H9 (cell line): ENCODE measurements around the gene FMO3. TPM values are rescaled to one million over a fixed set of nuclear protein-coding genes. Genes with fewer than 3 reads are reported as not detected.

Experiments
- DNase-seq: peaks from one replicate; pipeline ENCODE4 v3.0.0-alpha.2; 2017
- H2AFZ ChIP-seq: one replicate; pipeline ENCODE4 v1.6.1; 2013; ENCODE audit warnings: mild to moderate bottlenecking, low read length, control low read depth, moderate library complexity
- H2AK5ac ChIP-seq: 2 replicates; pipeline ENCODE4 v1.6.1; 2013; ENCODE audit warnings: low read length, control low read depth, mixed read lengths; ENCODE audit not compliant: insufficient read length
- H2BK120ac ChIP-seq: one replicate; pipeline ENCODE4 v1.6.1; 2013; ENCODE audit warnings: low read depth, mild to moderate bottlenecking, low read length, control low read depth, inconsistent platforms; ENCODE audit not compliant: poor library complexity, severe bottlenecking
- H2BK12ac ChIP-seq: 2 replicates; pipeline ENCODE4 v1.6.1; 2013; ENCODE audit warnings: low read length, control low read depth, mixed read lengths, low read depth; ENCODE audit not compliant: insufficient read length
- H2BK15ac ChIP-seq: 2 replicates; pipeline ENCODE4 v1.6.1; 2013; ENCODE audit warnings: low read depth, low read length, control low read depth
- H2BK20ac ChIP-seq: one replicate; pipeline ENCODE4 v1.6.1; 2013; ENCODE audit warnings: low read depth, mild to moderate bottlenecking, low read length, control low read depth, inconsistent platforms; ENCODE audit not compliant: poor library complexity, severe bottlenecking
- H2BK5ac ChIP-seq: 2 replicates; pipeline ENCODE4 v1.6.1; 2013; ENCODE audit warnings: low read length, control low read depth, mixed read lengths; ENCODE audit not compliant: insufficient read length
- H3K14ac ChIP-seq: 2 replicates; pipeline ENCODE4 v1.6.1; 2013; ENCODE audit warnings: low read length, control low read depth; ENCODE audit not compliant: insufficient read depth
- H3K18ac ChIP-seq: 2 replicates; pipeline ENCODE4 v1.6.1; 2013; ENCODE audit warnings: low read depth, mild to moderate bottlenecking, mixed read lengths, low read length, control low read depth; ENCODE audit not compliant: insufficient read length
- H3K23ac ChIP-seq: 2 replicates; pipeline ENCODE4 v1.6.1; 2013; ENCODE audit warnings: low read length, control low read depth, mixed read lengths, low read depth; ENCODE audit not compliant: insufficient read length
- H3K23me2 ChIP-seq: 2 replicates; pipeline ENCODE4 v1.6.1; 2013; ENCODE audit warnings: low read depth, mild to moderate bottlenecking, mixed read lengths, low read length, control low read depth; ENCODE audit not compliant: insufficient read length, poor library complexity, severe bottlenecking
- H3K27ac ChIP-seq: 2 replicates; pipeline ENCODE4 v1.5.1; 2013; ENCODE audit warnings: low read length, control low read depth, mixed read lengths, low read depth; ENCODE audit not compliant: insufficient read length
- H3K27me3 ChIP-seq: 2 replicates; pipeline ENCODE4 v1.6.1; 2013; ENCODE audit warnings: low read length, control low read depth, inconsistent platforms; ENCODE audit not compliant: insufficient read depth
- H3K4ac ChIP-seq: 2 replicates; pipeline ENCODE4 v1.6.1; 2013; ENCODE audit warnings: low read depth, mild to moderate bottlenecking, control low read depth, inconsistent platforms, low read length, moderate library complexity
- H3K4me1 ChIP-seq: 2 replicates; pipeline ENCODE4 v1.6.1; 2013; ENCODE audit warnings: low read length, control low read depth, inconsistent platforms; ENCODE audit not compliant: insufficient read depth
- H3K4me2 ChIP-seq: 2 replicates; pipeline ENCODE4 v1.6.1; 2013; ENCODE audit warnings: low read length, control low read depth, mixed read lengths; ENCODE audit not compliant: insufficient read length, insufficient read depth
- H3K56ac ChIP-seq: 2 replicates; pipeline ENCODE4 v1.6.1; 2013; ENCODE audit warnings: low read depth, mild to moderate bottlenecking, mixed read lengths, low read length, control low read depth; ENCODE audit not compliant: insufficient read length
- H3K79me1 ChIP-seq: 2 replicates; pipeline ENCODE4 v1.6.1; 2013; ENCODE audit warnings: low read depth, mild to moderate bottlenecking, moderate library complexity, low read length, control low read depth, inconsistent platforms; ENCODE audit not compliant: insufficient read depth, poor library complexity, severe bottlenecking
- H3K79me2 ChIP-seq: 2 replicates; pipeline ENCODE4 v1.6.1; 2013; ENCODE audit warnings: low read length, control low read depth, inconsistent platforms; ENCODE audit not compliant: insufficient read depth
- H3K9ac ChIP-seq: 2 replicates; pipeline ENCODE4 v1.6.1; 2013; ENCODE audit warnings: low read length, control low read depth, mixed read lengths; ENCODE audit not compliant: insufficient read length; ENCODE audit errors: extremely low read depth
- H3K9me3 ChIP-seq: one replicate; pipeline ENCODE4 v1.6.1; 2013; ENCODE audit warnings: low read depth, low read length, inconsistent platforms; ENCODE audit not compliant: control insufficient read depth
- H3T11ph ChIP-seq: one replicate; pipeline ENCODE4 v1.6.1; 2013; ENCODE audit warnings: mild to moderate bottlenecking, low read length, control low read depth, inconsistent platforms
- H4K20me1 ChIP-seq: one replicate; pipeline ENCODE4 v1.6.1; 2013; ENCODE audit not compliant: control insufficient read depth, insufficient read length, insufficient read depth
- H4K5ac ChIP-seq: 2 replicates; pipeline ENCODE4 v1.6.1; 2013; ENCODE audit warnings: low read depth, mild to moderate bottlenecking, mixed read lengths, low read length, control low read depth; ENCODE audit not compliant: insufficient read length
- H4K8ac ChIP-seq: replicated peaks from 2 replicates; pipeline ENCODE4 v1.6.1; 2013; ENCODE audit warnings: low read length, control low read depth, mixed read lengths, low read depth; ENCODE audit not compliant: insufficient read length
- H4K91ac ChIP-seq: 2 replicates; pipeline ENCODE4 v1.6.1; 2013; ENCODE audit warnings: low read depth, mild to moderate bottlenecking, moderate library complexity, mixed read lengths, low read length, control low read depth; ENCODE audit not compliant: insufficient read length
- H3K27ac Mint-ChIP-seq, 3 experiments: 2 replicates in 2 of 3; 3 replicates in 1 of 3; pipeline ENCODE4 v1.8.0; 2020 to 2021; ENCODE audit warnings: mixed read lengths in 3 of 3, mild to moderate bottlenecking in 1 of 3, moderate library complexity in 1 of 3
- H3K27me3 Mint-ChIP-seq: 2 replicates; pipeline ENCODE4 v1.8.0; 2021; ENCODE audit warnings: low read depth, mild to moderate bottlenecking, moderate library complexity, mixed read lengths
- H3K36me3 Mint-ChIP-seq, 3 experiments: 2 replicates in 2 of 3; 3 replicates in 1 of 3; pipeline ENCODE4 v1.8.0; 2020 to 2021; ENCODE audit warnings: low read depth in 3 of 3, mixed read lengths in 3 of 3; ENCODE audit not compliant: insufficient read depth in 1 of 3
- H3K4me1 Mint-ChIP-seq, 2 experiments: 2 replicates each; pipeline ENCODE4 v1.8.0; 2020; ENCODE audit warnings: mixed read lengths in 2 of 2
- H3K4me3 Mint-ChIP-seq, 2 experiments: 2 replicates in 1 of 2; 3 replicates in 1 of 2; pipeline ENCODE4 v1.8.0; 2020 to 2021; ENCODE audit warnings: mild to moderate bottlenecking in 2 of 2, mixed read lengths in 2 of 2, moderate library complexity in 1 of 2
- H3K9me3 Mint-ChIP-seq, 2 experiments: 2 replicates in 1 of 2; 3 replicates in 1 of 2; pipeline ENCODE4 v1.8.0; 2020; ENCODE audit warnings: mild to moderate bottlenecking in 2 of 2, mixed read lengths in 2 of 2, moderate library complexity in 1 of 2
- CTCF ChIP-seq: fragments of 200-600 bp; sonication (generic); conservative IDR thresholded peaks from 3 replicates; pipeline ENCODE4 v1.8.0; 2021; ENCODE audit warnings: antibody characterized with exemption, mild to moderate bottlenecking
- WGBS: extraction: QIAGEN DNeasy Blood & Tissue Kit; methylation state at CpG from one replicate; pipeline ENCODE4 v1.1.7; 2013; ENCODE audit warnings: missing lambda C conversion rate, low lambda C conversion rate, mixed read lengths; ENCODE audit not compliant: insufficient read length; ENCODE audit errors: extremely low coverage; 5-methylcytosine and 5-hydroxymethylcytosine counted together
- microRNA-seq: library from miRNA; unstranded; fragments of <30 nt; microRNA quantifications from one replicate; pipeline ENCODE4, GENCODE V29; 2020; ENCODE audit warnings: borderline microRNAs expressed
- total RNA-seq: library from RNA; stranded (reverse); gene quantifications from 2 replicates; pipeline ENCODE4 v1.2.1, GENCODE V29; 2021

The FMO3 gene
- total RNA-seq, 1 experiment from 2014 or later = not detected

- no CpG with 5 or more reads among the region's 2 CpGs for WGBS
- peaks cover 1 to 2% of the 10 kb centered on the region in 2 experiments for H3K4me1 Mint-ChIP-seq
- no peak overlapping the region for H4K91ac ChIP-seq
- TF ChIP-seq CTCF = no peak
- no peak overlapping the region for H2BK15ac ChIP-seq
- H2BK120ac ChIP-seq = no peak overlapping the region
- H3K9me3 Mint-ChIP-seq = no peaks in the 10 kb centered on the region
- no peaks in the 10 kb centered on the region; a peak in 1 of 7 replicates for H3K36me3 Mint-ChIP-seq
- no peak overlapping the region for H3K56ac ChIP-seq
- H3K79me1 ChIP-seq = no peaks in the 10 kb centered on the region
- no peak overlapping the region for H3K4me3 Mint-ChIP-seq
- H3K18ac ChIP-seq = no peak overlapping the region
- H3K4ac ChIP-seq = no peak overlapping the region
- H2BK5ac ChIP-seq = no peak overlapping the region
- no peak overlapping the region for H2AK5ac ChIP-seq
- no peaks in the 10 kb centered on the region for H3K9me3 ChIP-seq
- no peak overlapping the region for H3T11ph ChIP-seq
- no peaks in the 10 kb centered on the region for H4K20me1 ChIP-seq
- no peaks in the 10 kb centered on the region for H3K23me2 ChIP-seq
- H3K4me2 ChIP-seq = no peak overlapping the region
- H4K5ac ChIP-seq = no peak overlapping the region
- no peaks in the 10 kb centered on the region for H3K27me3 Mint-ChIP-seq
- H3K14ac ChIP-seq = no peak overlapping the region
- no peak overlapping the region for H4K8ac ChIP-seq
- H3K9ac ChIP-seq = no peak overlapping the region
- H2BK12ac ChIP-seq = no peak overlapping the region
- no peaks in the 10 kb centered on the region for H3K27me3 ChIP-seq
- no peaks in the 10 kb centered on the region for H3K79me2 ChIP-seq
- H3K27ac ChIP-seq = no peak overlapping the region
- no peak overlapping the region for H3K27ac Mint-ChIP-seq
- H3K23ac ChIP-seq = no peak overlapping the region
- no peaks in the 10 kb centered on the region for H3K4me1 ChIP-seq
- no peak overlapping the region for H2BK20ac ChIP-seq
- H2AFZ ChIP-seq = no peak overlapping the region
- no peak for DNase-seq
Measured at GRCh38 chr1:171166361-171166760, 75.7 kb downstream of the FMO3 start.

Small RNA genes lying within 50 kb of the gene (microRNA-seq; reads per million reads assigned to microRNA genes)
- gene MIR1295A = not detected
- not detected for gene MIR1295B

Other genes starting within 250 kb of the FMO3 start
- gene MROH9, start 155.4 kb upstream of the FMO3 start, total RNA-seq = not detected in 2 replicates
- gene FMO2, start 94.4 kb downstream of the FMO3 start, total RNA-seq = not detected in 2 replicates
- not detected in 2 replicates for gene FMO1, start 157.6 kb downstream of the FMO3 start, total RNA-seq
- gene FMO4, start 223.3 kb downstream of the FMO3 start, total RNA-seq = 1.8 and 3.0 TPM in 2 replicates